Middle frontal gyrus (tissue), 1 donor: ENCODE measurements around the gene KRT78.

Source experiments
- DNase-seq: peaks from one replicate; pipeline ENCODE4 v3.0.0-alpha.2; 2015; ENCODE audit warnings: low spot score; ENCODE audit errors: extremely low spot score

Gene KRT78

DNA sequence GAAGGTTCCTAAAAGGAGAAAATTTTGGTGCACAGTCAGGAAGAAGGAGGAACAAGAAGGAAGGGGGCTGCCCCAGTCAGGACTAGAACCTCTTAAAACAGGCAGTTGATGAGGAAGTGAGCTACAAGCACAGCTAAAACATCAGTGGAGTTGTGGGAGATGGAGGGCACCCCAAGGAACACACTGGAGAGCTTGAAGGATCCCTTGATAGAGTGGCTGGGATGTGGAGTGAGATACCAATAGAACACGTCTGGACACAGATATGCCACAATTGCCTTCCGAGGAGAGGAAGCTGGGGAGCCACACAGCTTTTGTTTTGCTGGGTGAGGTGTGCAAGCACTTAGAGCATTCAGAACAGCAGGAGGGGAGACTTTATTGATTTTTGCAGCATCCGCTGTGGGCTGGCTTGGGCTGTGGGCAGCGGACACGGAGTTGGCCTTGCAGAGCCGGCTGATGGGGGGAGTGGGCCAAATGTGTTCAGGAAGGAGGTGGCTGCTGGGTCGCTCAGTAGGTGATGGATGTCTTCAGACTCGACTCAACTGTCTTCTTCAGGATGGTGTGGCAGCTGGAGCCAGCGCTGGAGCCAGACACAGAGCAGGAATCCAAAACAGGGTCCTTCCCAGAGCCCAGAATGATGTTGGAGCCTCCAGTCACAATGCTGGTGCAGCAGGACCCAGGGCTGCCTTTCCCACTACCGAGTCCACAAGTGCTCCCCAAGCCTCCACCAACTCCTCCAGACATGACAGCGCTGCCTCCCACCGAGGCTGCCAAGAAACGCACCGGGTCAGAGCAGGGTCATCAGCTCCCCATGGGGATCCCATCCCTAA, 10.0 kb downstream of the KRT78 start:
- no peak for DNase-seq

DNA sequence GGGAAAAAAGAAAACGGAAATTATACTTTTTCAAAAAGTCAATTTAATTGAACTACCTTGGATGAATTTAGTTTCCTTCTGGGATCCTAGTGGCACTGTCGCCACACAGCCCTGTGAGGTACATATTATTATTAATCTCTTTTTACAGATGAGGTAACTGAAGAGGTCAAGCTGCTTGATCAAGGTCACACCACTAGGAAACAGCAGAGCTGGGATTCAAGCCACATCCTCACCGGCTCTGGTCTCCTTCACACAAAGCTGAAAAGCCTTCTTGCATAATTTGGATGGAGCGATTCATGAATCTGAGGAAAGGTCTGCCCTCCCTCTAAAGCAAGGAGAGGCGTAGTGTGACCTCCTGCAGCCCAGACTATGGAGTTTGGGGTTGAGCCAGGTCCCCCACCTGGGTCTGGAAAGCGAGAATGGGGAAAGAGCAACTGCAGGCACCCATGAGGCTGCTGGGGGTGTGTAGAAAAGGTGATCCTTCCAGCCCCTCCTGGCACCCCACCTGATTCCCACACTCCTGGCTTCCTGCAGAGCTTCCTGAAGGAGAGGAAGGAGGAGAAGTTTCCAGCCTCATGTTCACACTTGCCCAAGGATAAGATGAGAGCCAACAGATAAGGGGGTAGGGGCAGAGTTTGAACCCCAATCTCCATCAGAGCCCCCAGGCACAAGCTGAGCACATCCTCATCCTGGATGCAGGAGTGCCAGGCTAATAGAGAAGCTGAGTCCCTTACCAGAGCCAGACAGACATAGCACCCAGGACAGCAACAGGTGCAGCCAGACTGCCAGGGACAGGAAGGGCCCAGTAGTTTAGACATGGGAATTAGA, 10.8 kb downstream of the KRT78 start:
- DNase-seq = no peak

- peak; percentile 8 for DNase-seq
Observed at GRCh38 chr12:52837413-52837741, 11.4 kb downstream of the KRT78 start.

DNA sequence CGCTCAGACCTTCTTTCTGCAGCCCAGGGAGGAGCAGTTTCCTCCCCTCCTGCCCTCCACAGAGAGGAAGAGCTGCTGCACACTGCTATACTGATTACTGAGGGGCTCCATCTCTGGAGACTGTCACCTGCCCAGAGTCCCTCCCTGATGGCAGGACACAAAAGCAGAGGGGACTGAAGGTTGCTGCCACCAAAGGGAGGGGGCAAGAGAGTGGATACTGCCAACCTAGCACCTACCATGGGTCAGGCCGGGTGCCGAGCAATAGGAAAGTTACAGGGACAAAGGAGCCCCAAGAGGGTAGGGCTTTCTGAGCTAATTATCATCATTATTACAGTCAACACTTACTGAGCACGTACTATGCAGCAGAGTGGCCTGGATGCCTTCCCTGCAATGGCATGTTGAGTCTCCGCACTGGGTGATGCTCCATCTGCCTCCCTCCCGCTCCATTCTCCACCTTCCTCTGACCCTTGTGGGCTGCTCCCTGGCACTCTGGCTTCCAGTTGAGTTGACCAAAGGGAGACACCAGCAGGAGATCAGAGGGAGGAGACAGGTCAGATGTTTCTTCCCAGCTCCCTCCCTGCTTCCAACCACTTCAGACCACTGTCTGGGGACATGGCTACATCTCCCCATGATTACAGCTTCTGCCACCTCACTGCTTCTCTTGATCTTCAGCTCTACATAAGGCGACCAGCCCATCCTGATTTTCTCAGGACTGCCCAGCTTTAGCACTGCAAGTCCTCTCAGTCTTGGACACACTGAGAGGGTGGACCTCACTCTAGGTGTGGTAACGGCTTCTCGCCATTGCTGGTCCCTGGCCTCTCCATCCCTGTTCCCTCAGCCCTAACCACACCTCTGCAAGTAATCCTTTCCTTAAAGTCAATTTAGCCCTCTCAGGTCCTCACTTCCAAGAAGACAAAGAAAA, 12.0 kb downstream of the KRT78 start:
- DNase-seq = no peak

- DNase-seq = no peak
Observed at GRCh38 chr12:52836042-52836466, 12.7 kb downstream of the KRT78 start.

DNA sequence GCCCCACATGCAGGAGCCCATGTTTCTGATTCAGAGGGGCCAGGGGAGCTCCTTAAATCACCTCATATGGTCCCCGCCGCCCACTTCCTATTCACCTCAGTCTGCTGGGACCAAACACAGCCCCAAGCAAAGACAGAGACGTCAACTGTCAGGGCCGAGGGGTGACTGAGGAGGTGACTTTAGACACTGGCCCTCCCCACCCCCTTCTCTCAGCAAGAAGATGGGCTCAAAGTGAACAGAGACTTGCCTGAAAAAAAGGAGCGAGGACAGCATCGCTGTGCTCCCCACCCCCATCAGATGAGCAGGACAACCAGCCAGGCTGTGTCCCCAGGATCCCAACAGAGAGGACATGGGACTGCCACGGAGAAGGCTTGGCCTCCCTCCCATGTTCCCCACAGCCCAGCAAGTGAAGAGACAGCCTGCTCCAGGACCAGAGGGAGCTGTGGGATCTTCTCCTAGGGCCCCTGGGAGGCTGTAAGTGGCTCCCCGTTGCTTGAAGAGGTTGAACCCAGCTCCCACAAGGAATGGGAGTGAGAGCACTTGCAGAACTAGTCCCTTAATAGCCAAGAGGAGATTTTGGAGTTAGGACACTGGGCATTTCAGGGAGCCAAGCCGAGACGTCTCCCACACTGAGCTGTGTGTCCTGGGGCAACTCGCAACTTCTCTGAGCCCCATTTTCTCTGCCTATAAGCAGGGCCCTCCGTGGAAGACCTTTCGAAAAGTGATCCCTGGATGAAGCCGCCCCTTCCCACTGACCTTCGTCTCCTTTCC, 13.3 kb downstream of the KRT78 start:
- DNase-seq = no peak

- no peak for DNase-seq
Observed at GRCh38 chr12:52834727-52835001, 14.1 kb downstream of the KRT78 start.

- DNase-seq = no peak
Observed at GRCh38 chr12:52833922-52834726, 14.7 kb downstream of the KRT78 start, which contains the start of gene KRT79. KRT79 (minus strand) TSS chr12:52834311; CDS start chr12:52834260, 51 bp downstream.

DNA sequence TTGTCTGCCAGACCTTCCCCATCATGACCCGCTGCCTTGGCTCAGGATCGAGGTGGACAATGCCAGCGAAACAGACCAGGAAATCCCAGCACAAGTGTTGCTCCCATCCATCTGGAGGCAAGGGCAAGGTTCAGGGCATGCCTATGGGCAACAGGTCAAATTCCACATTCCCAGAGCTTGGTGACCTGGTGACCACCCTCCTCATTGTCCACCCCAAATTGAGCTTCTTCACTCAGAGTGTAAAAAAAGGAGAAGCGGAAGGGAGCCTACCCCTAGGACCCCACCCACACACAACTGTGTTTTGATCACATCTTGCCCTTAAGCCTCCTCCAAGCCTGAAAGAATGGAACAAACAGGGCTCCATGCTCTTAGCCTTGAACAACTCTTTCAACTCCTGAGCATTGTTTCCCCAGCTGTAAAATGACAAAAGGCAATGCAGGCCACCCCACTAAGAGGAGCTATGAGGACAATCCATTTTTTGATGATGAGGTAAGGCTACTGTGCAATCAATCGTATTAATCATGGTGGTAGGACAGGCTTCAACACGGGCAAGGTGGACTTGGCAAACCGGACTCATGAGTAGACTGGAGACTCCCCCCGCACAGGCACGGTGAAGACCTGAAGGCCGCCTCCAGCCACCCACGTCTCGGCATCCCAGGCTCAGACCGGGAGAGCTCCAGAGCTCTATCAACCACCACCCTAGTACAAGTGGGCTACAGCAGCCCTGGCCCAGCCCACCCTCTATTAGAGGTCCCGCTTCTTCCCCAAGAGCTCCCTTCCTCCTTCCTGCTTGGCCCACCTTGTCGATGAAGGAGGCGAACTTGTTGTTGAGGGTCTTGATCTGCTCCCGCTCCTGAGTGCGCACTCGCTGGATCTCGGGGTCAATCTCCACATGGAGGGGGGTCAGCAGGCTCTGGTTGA, 15.5 kb downstream of the KRT78 start:
- no peak for DNase-seq

- no peak for DNase-seq
Observed at GRCh38 chr12:52832451-52832850, 16.3 kb downstream of the KRT78 start.

- DNase-seq = no peak
Observed at GRCh38 chr12:52831251-52831650, 17.5 kb downstream of the KRT78 start.

DNA sequence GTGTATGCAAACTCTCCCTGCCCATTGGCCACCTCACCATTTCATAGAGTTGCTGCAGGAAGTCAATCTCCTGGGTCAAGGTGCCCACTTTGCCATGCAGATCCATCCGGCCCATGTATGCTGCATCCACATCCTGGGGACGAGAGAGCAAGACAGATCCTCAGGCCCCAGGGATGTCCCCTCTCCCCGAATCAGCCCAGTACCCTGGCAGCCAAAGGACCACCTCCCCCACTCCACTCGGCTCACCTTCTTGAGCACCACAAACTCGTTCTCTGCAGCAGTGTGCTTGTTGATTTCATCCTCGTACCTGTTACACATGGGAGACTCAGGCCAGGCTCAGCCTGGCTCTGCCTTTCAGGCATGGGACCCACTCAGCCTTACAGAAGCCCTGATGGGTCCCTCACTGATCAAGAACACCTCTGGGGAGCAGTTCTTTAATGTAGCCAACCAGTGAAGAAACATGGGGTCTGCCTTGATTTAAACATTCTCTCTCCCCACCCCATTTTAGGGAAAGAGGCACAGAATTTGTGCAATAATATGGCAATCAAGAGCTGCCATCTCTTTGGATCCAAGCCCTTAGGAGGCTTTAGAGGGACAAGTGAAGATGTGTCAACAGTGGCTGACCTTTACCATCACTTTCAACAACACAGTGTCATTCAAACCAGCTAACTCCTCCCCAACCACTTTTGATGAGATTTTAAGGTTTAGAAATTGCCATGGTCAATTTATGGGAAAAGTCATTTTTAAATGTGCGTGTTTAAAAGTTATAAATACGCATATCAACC, 18.6 kb downstream of the KRT78 start:
- DNase-seq = no peak

DNA sequence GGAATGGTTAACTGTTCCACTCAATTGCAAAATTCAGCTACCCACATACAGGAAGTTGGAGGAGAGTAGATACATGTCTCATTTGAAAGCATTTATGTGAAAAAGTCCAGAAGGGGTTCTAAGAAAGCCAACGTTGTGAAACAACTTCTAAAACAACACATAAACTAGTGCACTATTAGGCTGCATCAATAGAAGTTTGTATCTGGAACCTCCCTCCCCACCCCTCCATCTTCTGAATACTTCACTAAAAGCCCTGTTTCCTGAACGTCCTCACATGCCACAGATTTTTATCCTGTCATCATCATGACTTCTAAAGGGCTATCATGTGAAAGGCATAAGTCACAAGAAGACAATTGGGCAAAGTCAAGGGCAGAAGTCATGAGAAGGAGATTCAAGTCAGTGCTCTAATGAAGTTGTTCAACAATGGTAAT, 20.2 kb downstream of the KRT78 start:
- DNase-seq = no peak

- DNase-seq = no peak
Observed at GRCh38 chr12:52828156-52828555, 20.6 kb downstream of the KRT78 start.

GRCh38 chr12:52827499-52828090, 21.2 kb downstream of the KRT78 start:
- DNase-seq = no peak

DNA sequence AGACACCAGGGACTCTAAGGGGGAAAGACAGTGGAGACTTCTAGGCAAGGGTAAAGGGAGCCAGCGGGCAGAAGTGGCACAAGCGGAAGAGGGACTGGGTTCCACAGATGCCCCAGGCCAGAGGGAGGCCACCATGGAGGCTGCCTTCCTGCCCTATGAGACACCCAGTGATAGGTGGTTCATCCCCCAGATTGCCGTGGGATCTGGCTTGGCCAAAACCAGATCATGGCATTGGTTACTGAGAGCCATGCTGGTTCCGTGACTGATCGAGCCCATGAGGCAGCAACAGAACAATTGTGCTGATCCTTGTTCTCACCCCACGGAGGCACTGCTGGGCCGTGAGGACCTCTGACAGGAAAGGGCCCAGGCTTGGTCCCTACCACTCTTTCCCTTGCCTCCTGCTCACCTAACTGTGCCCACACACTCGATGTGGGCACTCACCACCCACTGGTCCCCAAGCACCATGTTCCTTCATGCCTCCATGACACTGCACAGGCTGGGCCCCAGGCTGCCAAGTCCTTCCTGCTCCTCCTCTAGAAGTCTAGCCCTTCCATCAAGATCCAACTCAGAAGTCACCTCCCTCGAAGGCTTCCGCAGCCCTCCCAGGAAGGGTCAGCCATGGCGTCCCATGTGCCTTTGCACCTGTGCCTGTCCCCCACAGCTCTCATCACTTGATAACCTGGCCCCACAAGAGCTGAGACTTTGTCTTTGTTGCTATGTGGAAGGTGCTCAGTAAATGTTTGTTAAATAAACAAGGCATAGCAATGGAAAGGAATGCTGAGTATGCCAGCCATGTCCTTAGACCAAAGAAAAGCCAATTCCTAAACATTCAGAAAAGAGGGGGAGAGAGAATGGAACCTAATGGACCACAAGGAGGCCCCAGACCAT, 21.9 kb downstream of the KRT78 start:
- no peak for DNase-seq

GRCh38 chr12:52825961-52826360, 22.8 kb downstream of the KRT78 start:
- no peak for DNase-seq
